Measurements from ENCODE around the gene FOXL3.
"Not testable (repeated sequence)": the region's sequence is repeated elsewhere in the genome, so short reads cannot be mapped to it uniquely, and the experiment has no call there.

FOXL3 gene

GRCh38 chr7:263483-264351, 26.3 kb upstream of the FOXL3 start:
- TF ChIP-seq CTCF (IDR thresholded peaks at IDR 0.05; ENCODE audit: low read depth, low read length): peak; percentile 15
- DNase-seq (ENCODE audit: low read depth in 2 of 2); H3K4me3 ChIP-seq (replicated peaks in 1 of 2; ENCODE audit: low read depth in 2 of 2, low read length in 2 of 2): not testable (repeated sequence)

- TF ChIP-seq CTCF (IDR thresholded peaks at IDR 0.05; ENCODE audit: low read depth, low read length): no peak
- H3K4me3 ChIP-seq (replicated peaks in 1 of 2; ENCODE audit: low read depth in 2 of 2, low read length in 2 of 2): no peak overlapping the region
- no peak for DNase-seq (ENCODE audit: low read depth in 2 of 2)
Measured at GRCh38 chr7:264541-265191, 25.3 kb upstream of the FOXL3 start.

- no peak for DNase-seq (ENCODE audit: low read depth in 2 of 2)
- H3K4me3 ChIP-seq (replicated peaks in 1 of 2; ENCODE audit: low read depth in 2 of 2, low read length in 2 of 2): no peak overlapping the region
- TF ChIP-seq CTCF (IDR thresholded peaks at IDR 0.05; ENCODE audit: low read depth, low read length): no peak
Measured at GRCh38 chr7:265192-265997, 24.6 kb upstream of the FOXL3 start.

GRCh38 chr7:265998-266850, 23.7 kb upstream of the FOXL3 start:
- no peak for DNase-seq (ENCODE audit: low read depth in 2 of 2)
- no peak for TF ChIP-seq CTCF (IDR thresholded peaks at IDR 0.05; ENCODE audit: low read depth, low read length)
- H3K4me3 ChIP-seq (replicated peaks in 1 of 2; ENCODE audit: low read depth in 2 of 2, low read length in 2 of 2): no peak overlapping the region

- no peak for DNase-seq (ENCODE audit: low read depth in 2 of 2)
- no peak overlapping the region for H3K4me3 ChIP-seq (replicated peaks in 1 of 2; ENCODE audit: low read depth in 2 of 2, low read length in 2 of 2)
- TF ChIP-seq CTCF (IDR thresholded peaks at IDR 0.05; ENCODE audit: low read depth, low read length): peak; percentile 9
Measured at GRCh38 chr7:266851-267840, 22.8 kb upstream of the FOXL3 start.
